ENCODE measurements around the gene ATP11A.
"Not testable (repeated sequence)": the region's sequence is repeated elsewhere in the genome, so short reads cannot be mapped to it uniquely, and the experiment has no call there.

ATP11A gene

GRCh38 chr13:112877976-112878955 lies 188.4 kb downstream of the ATP11A start:
- no peak for DNase-seq (ENCODE audit: low read depth, low spot score)

GRCh38 chr13:112879283-112879833 lies 189.5 kb downstream of the ATP11A start:
- no peak for DNase-seq (ENCODE audit: low read depth, low spot score)

GRCh38 chr13:112880221-112880641 lies 190.4 kb downstream of the ATP11A start:
- DNase-seq (ENCODE audit: low read depth, low spot score) = no peak

- no peak for DNase-seq (ENCODE audit: low read depth, low spot score)
These were observed 191.2 kb downstream of the ATP11A start for GRCh38 chr13:112880976-112881540.

- no peak for DNase-seq (ENCODE audit: low read depth, low spot score)
These were observed 192.1 kb downstream of the ATP11A start for GRCh38 chr13:112881656-112882554.

GRCh38 chr13:112882555-112883024 lies 192.8 kb downstream of the ATP11A start:
- DNase-seq (ENCODE audit: low read depth, low spot score) = no peak

- no peak for DNase-seq (ENCODE audit: low read depth, low spot score)
These were observed 193.6 kb downstream of the ATP11A start for GRCh38 chr13:112883241-112883945.

- DNase-seq (ENCODE audit: low read depth, low spot score) = not testable (repeated sequence)
These were observed 194.9 kb downstream of the ATP11A start for GRCh38 chr13:112884700-112885099.

- DNase-seq (ENCODE audit: low read depth, low spot score) = no peak
These were observed 195.5 kb downstream of the ATP11A start for GRCh38 chr13:112885242-112885781.

- peak; percentile 37 for DNase-seq (ENCODE audit: low read depth, low spot score)
These were observed 196.0 kb downstream of the ATP11A start for GRCh38 chr13:112885782-112886268.

GRCh38 chr13:112887151-112887550 lies 197.3 kb downstream of the ATP11A start:
- no peak for DNase-seq (ENCODE audit: low read depth, low spot score)

- no peak for DNase-seq (ENCODE audit: low read depth, low spot score)
These were observed 197.7 kb downstream of the ATP11A start for GRCh38 chr13:112887557-112887991.

- DNase-seq (ENCODE audit: low read depth, low spot score) = no peak
These were observed 198.6 kb downstream of the ATP11A start for GRCh38 chr13:112888238-112889111.

GRCh38 chr13:112889351-112890290 lies 199.8 kb downstream of the ATP11A start:
- no peak for DNase-seq (ENCODE audit: low read depth, low spot score)

- no peak for DNase-seq (ENCODE audit: low read depth, low spot score)
These were observed 200.7 kb downstream of the ATP11A start for GRCh38 chr13:112890316-112891145.

- no peak for DNase-seq (ENCODE audit: low read depth, low spot score)
These were observed 201.9 kb downstream of the ATP11A start for GRCh38 chr13:112891477-112892401.

Measured in smooth muscle cell of the brain vasculature (primary cell).